Testis (tissue), 2 donors: ENCODE results near the gene TAB2.

Source experiments
- POLR2A ChIP-seq: fragments of 450-650 bp; IDR thresholded peaks from one replicate; pipeline ENCODE4 v1.6.1; 2017; ENCODE audit warnings: antibody characterized with exemption, mild to moderate bottlenecking, moderate library complexity
- TF ChIP-seq, protein P1 (sequence below), 3 experiments: fragments of 450-650 bp in 2 of 3; fragments of 200-600 bp in 1 of 3; sonication (generic) in 1 of 3; IDR thresholded peaks; one replicate each; pipeline ENCODE4 v1.5.1; 2016 to 2019; ENCODE audit warnings: antibody characterized with exemption in 3 of 3, mild to moderate bottlenecking in 2 of 3, moderate library complexity in 1 of 3

- TF ChIP-seq, protein P1, sequence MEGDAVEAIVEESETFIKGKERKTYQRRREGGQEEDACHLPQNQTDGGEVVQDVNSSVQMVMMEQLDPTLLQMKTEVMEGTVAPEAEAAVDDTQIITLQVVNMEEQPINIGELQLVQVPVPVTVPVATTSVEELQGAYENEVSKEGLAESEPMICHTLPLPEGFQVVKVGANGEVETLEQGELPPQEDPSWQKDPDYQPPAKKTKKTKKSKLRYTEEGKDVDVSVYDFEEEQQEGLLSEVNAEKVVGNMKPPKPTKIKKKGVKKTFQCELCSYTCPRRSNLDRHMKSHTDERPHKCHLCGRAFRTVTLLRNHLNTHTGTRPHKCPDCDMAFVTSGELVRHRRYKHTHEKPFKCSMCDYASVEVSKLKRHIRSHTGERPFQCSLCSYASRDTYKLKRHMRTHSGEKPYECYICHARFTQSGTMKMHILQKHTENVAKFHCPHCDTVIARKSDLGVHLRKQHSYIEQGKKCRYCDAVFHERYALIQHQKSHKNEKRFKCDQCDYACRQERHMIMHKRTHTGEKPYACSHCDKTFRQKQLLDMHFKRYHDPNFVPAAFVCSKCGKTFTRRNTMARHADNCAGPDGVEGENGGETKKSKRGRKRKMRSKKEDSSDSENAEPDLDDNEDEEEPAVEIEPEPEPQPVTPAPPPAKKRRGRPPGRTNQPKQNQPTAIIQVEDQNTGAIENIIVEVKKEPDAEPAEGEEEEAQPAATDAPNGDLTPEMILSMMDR (IDR thresholded peaks at IDR 0.05): no peak
- TF ChIP-seq POLR2A: no peak
Measured at GRCh38 chr6:149314325-149314905, 3.1 kb upstream of the TAB2 start.
